DMS 273 (cell line): ENCODE data around the gene PHACTR1.
"Not testable (repeated sequence)": the region's sequence is repeated elsewhere in the genome, so short reads cannot be mapped to it uniquely, and the experiment has no call there.

ENCODE experiments used
- DNase-seq: peaks from one replicate; lab custom pipeline; 2025; ENCODE audit not compliant: unreplicated experiment; lab: John Stamatoyannopoulos, UW

The PHACTR1 gene

DNA sequence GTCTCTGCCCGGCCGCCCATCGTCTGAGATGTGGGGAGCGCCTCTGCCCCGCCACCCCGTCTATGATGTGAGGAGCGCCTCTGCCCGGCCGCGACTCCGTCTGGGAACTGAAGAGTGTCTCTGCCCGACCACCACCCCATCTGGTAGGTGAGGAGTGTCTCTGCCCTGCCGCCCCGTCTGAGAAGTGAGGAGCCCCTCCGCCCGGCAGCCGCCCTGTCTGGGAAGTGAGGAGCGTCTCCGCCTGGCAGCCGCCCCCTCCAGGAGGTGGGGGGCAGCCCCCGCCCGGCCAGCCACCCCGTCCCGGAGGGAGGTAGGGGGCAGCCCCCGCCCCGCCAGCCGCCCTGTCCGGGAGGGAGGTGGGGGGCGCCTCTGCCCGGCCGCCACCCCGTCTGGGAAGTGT is 417.3 kb downstream of the PHACTR1 start:
- DNase-seq, result not testable (repeated sequence)

DNA sequence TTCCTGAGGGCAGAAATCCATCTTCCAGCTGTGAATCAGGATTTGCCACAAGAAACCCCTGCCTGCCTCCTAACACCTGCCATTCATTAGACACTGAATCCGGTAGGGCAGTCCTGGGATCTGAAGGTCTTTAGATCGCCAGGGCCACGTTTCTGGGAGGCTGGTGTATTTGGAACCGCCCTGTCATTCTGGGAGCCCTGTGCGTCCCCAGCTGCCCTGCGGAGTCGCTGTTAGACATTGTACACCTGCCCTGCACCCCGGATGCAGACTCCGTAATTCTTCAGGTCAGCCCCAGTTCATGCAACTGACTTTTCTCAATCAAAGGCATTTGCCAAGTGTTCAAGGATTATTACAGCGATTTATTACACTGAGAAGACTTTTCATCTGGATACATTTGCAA is 418.6 kb downstream of the PHACTR1 start:
- no peak for DNase-seq

DNA sequence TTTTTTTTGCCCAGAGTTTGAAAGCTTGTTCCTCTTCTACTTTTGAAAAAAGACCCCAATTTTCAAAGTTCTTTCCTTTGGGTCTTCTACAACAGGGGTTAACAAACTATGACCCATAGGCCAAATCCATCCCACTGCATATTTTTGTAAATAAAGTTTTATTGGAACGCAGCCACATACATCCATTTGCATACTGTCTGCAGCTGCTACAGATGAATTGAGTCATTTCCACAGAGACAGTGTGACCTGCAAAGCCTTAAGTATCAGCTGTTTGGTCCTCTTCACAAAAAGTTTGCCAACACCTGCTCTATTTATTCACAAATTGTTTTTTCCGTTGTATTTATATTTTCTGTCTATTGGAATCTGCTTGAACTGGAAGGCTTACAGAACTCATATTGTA is 422.6 kb downstream of the PHACTR1 start:
- DNase-seq, result no peak

DNA sequence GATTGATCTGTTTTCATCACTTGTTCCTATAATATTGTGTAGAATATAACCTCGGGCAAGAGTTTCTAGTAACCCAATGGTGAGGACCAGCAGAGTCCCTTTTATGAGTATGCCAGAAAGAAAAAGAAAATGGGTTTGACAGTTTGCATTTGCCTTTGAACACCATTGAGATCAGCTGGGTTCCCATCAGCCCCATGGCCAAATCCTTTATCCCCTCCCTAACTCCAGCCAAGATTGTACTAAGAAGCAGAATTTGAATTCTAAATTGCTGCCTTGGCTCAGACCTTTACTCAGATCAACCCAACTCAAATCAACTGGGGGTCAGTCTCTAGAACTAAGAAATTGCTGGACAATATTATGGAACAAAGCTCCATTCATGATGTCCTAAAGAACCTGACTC is 424.4 kb downstream of the PHACTR1 start:
- DNase-seq, result no peak

DNA sequence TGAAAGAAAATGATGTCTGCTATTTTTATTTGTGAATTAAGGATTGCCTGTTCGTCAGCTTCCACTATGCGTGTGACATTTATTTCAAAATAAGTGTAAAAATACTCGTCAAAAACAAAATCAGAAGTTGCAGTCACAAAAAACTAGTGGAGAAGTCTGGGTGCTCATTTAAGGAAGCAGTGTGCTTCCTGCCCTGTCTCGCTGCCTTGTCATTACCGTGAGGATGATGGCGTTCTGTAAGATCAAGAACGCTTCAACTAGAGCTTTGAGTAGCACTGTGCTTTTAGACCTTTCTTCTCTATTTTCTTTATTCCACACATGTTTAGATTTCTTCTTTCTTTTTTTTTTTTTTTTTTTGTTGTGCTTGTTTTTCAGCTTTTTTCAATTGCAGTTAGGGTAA is 424.8 kb downstream of the PHACTR1 start:
- no peak for DNase-seq

DNA sequence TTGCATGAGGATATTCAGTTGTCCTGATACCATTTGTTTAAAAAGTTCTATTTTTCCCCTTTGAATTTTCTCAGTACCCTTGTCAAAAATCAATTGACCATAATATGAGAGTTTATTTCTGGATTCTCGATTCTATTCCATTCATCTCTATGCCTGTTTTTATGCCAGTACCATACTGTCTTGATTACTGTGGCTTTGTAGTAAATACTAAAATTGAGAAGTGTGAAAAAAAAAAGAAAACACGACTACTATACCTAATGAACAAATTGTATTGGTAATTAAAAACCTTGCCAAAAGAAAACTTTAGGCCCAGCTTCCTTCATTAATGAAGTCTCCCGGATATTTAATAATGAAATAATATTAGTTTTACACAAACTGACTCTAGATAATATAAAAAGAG is 426.0 kb downstream of the PHACTR1 start:
- DNase-seq, result no peak

DNA sequence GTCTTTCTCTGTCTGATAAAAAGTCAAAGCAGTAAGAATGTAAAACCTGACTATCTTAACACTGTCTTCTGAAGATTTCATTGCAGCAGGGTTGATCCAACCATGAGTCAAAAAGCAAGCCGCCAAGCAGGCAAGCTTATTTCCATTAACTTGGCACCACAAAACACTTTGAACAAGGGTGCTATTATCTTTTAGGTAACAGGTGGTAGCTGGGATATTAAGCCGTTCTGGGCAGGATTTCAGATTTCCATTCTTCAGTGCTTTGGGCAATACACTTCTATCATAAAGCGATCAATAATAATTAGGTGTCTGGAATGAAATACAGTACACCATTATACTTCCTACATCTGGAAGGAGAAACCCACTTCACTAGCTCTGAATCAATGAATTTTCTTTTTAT is 429.9 kb downstream of the PHACTR1 start:
- no peak for DNase-seq

DNA sequence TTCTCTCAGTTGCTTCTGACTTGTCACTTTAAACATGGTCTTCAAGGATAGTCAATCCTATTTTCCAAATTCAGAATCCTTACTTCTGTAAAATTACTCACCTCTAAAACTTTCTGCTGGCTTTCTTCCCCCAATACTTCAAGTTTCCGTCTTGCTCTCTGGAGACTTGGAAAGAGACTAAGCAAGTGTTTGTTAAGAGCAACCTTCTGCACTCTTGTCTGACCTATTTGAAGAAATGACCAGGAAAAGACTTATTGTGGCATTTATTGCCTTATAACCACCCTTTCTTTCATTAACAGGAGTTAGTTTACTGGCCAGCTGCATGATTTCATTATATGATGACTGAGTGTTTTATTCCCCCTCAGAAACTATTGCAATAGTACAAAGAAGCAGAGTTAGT is 430.8 kb downstream of the PHACTR1 start:
- no peak for DNase-seq

DNA sequence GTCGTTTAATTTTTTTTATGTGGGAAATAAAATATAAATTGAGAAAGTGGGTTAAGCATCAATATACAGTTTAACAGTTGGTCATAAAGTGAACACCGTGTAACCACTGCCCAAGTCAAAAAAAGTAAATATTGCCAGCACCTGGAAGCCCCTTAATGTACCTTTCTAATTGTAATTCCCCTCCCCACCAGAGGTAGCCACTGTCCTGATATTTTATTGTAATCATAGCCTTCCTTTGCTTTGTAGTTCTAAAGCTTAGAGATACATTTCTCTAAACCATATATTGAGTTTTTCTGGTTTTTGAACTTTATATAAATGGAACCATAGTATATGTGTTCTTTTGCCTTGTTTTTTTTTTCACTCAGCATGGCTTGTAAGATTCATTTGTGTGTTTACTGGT is 431.2 kb downstream of the PHACTR1 start:
- no peak for DNase-seq

DNA sequence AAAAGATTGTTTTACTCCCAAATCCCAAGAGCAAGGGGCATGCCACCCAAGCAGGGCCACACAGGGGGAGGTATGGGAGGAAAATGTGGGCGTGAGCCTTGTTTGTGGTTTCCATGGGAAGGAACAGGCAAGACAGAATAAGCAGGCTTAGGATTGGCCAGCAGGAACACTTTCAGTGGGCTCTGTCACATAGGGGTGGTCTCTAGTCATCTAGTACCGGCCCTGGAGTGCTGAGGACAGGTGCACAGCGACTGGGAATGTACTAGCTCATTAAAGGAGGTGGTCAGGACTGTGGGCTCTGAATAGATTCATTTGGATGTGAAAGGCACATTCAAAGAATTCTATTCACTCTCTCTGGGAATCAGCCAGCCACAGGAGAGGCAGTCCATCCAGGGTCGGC is 436.2 kb downstream of the PHACTR1 start:
- DNase-seq, result no peak

DNA sequence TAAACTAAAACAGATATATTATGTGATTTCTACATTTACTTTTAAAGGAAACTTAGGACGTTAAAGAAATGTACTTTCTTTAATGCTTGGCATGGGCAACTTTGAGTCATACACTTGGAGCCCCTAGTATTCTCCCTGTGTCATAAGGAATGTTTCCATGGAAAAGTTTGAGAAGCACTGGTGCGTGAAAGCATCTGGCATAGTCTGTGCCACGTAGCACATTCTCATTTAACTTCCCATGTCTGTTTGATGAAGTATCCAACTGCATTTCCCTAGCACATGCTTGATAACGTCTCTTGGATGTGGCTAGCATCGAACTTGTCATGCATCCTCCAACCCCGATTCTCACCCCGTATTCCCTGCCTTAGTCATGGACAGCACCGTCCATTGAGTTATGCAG is 439.8 kb downstream of the PHACTR1 start:
- no peak for DNase-seq

DNA sequence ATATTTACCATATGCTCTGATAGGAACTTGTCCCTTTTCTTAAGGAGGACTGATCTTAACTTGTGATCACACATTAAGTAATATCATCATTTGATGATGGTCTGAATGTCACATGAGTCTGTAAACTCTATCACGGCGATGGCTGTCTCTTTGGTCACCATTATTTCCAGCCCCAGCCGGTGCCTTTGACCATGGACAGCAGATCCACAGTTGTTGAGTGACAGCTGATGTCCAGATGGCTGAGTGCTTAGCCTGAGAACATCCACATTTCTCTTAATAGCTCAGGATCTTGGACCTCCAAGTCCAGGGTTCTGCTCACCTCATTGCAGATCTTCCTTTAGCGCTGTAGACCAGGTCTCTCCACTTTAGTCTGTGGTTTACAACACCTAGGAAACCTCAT is 440.7 kb downstream of the PHACTR1 start:
- no peak for DNase-seq

DNA sequence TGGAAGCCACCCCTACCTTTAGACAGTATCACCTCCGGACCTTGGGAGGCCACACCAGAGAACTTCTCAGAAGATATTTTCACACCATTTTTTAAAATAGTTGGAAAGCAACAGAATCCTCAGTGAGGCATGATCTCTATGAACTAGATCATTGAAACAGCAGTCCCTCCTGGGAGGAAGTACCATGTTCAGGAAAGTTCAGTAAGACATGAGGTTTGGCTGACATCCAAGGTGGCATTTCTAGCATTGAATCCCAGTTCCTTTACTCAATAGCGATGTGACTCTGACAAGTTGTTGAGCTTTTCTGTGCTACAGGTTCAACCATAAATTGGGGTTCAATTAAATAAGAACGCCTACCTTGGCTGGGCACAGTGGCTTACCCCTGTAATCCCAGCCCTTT is 442.7 kb downstream of the PHACTR1 start:
- no peak for DNase-seq

DNA sequence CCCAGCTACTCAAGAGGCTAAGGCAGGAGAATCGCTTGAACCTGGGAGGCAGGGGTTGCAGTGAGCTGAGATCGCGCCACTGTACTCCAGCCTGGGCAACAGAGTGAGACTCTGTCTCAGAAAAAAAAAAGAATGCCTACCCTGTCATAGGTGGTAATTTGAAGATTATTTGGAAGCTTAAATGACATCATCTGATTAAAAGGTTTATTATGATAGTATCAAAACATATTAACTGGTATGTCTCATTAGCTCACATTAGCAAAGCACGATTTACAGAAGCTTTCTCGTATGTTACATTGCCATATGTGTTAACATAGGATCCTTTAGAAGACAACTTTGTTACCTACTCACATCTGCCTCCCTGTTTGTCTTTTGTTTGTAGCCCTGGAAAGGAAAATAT is 443.3 kb downstream of the PHACTR1 start:
- not testable (repeated sequence) for DNase-seq

DNA sequence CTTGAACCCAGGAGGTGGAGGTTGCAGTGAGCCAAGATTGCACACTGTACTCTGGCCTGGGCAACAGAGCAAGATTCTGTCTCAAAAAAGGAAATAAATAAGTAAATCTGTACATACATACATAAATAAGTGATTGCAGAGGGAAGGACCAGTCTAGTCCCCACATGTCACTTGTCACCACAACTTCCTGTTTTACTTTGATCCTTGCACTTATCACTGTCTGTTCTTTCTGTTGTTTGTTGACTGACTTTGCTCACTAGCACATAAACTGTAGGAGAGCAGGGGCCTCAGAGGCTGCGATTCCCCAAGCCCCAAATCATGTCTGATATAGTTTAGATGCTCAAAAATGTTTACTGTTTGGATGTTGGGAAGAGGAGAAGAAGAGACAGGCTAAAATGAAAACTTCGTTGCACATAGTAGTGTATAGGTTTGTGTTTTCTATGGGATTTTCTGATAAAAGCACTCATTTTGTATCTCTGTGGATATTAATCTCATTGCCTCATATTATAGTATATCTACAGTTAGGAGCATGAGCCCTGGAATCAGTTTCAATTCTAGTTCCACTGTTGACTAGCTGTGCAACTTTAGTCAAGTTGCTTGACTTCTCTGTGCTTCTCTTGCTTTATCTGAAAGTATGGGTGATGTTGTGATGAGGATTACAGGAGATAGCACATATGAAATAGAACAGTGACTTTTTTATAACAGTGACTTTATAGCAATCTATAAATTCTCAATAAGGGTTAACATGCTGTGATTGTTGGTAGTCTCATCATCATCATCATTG is 446.8 kb downstream of the PHACTR1 start:
- no peak for DNase-seq

DNA sequence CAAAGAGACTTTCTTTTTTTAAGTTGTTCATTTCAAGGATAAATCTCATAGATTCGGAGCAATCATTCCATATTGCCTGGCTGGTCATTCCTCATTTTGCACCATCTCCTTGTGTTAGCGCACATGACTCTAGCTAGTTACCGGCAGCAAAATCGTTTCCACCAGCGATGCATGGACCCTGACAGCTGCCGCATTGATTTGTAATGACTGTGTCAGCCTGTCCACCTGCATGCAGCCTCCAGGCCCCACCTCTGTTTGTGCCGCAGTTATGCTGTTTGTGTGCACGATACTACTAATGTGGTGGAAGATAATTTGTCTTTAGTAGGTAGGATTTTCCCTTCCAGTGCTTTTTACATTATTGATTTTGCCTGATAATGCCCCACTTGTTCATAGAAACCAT is 447.7 kb downstream of the PHACTR1 start:
- DNase-seq, result no peak

DNA sequence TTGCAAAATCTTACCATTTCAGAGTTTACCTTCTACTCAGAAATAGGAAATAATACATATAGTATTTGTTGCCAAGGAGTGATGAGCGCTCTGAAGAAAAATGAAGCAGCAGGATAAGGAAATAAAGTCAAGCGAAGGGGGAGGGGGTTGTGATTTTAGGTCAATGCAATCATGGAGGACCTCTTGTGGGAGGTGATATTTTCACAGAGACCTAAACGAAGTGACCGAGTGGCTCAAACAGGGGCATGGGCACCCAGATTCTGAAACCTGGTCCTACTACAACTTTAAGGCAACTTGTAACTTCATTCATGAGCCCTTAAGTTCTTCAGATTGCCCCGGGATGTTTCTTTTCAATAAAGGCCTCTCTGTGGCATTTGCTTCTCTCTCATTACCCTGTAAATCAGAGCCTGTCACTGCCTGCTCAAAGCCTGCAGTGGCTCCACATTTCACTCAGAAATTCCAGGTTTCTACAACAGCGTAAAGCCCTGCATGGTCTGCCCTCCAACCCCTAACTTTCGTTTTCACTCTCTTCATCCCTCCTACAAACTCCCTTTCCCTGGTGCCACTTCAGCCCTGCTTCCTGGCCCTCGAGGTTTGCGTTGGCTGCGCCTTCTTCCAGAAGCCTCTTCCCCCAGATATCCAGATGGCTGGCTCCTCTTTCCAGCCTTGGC is 449.1 kb downstream of the PHACTR1 start:
- DNase-seq, result no peak

DNA sequence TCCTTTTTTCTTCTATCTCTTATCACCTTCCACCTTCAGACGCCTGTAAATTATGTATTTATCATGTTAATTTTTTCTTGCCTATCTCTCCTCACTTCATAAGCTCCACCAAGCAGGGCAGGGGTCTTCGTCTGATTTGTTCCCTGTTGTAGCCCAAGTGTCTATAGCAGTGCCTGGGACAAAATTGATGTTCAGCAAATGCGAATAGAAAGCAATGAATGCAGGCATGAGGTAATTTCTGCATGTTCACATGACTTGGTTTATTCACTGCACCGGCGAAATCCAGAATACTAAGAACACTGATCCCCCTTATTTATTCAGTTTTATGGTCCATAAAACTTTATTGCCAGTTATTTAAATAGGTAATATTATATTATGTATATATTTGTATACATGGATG is 449.7 kb downstream of the PHACTR1 start:
- no peak for DNase-seq

DNA sequence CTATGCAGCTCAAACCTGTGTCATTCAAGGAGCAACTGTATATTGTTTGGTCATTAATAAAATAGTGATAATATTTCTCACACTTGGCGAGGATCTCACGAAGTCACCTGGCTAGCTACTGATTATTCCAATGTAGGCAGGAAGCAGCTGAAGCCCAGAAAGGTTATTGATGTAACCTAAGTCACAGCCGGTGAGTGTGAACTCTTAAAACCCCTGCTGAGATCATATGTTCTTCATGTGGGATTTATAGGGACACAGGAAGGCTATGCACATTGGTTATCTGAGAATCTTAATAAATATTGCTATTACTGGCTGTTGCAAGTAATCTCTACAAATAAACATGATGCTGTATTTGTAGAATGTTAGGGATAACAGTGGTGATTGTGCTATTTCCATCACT is 450.3 kb downstream of the PHACTR1 start:
- DNase-seq, result no peak

DNA sequence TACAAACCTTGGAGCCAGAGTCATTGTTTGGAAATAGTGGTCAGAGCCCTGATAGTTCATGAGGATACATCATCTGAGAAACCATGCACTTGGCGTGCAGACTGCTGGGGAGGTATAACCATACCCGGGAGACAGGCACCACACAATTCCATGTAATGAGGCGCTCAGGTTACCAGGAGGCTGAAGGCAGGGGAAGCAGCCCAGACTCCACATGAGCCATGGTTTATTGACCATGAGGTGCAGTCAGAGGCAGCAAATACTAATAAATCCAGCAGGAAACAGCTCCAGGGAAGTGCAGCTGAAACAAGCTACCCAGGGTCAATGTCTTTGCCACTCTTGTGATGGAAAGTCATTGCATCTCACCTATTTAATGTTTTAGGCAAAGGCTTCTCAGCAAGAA is 455.7 kb downstream of the PHACTR1 start:
- no peak for DNase-seq

DNA sequence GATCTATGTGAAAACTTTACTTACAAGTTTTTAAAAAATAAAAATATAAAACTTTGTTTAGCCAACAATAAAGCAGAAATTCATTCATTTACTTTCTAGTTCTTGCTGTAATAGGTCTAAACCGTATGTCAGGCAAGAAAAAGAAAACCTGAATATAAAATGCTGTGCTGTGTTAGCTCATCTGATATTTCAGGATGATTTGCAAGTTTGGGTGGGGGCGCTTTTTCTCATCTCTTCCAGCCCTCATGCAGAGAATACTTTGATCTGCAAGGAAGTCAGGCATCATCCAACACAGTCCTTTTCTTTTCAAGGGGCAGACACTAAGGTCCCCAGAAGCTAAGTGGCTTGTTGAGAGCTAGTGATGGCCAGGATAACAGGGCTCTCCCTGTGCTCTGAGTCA is 458.5 kb downstream of the PHACTR1 start:
- no peak for DNase-seq

DNA sequence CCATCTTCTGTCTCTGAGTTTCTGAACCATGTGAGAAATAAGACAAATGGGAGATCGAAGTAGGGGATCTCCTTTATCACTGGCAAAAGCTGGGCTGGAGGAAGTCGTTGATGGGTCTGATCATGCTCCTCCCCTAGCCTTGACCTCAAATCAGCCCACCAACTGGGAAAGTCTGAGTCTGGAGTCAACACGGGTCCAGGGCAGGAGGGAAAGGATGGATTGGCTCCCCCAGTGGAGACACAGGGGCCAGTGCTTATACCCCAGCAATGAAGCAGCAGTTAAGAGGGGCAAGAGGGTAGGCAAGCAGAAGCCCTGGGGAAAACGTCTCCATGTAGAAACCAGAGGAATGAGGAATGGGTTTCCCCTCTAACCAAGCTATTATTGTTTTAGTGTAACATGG is 459.2 kb downstream of the PHACTR1 start:
- DNase-seq, result no peak

DNA sequence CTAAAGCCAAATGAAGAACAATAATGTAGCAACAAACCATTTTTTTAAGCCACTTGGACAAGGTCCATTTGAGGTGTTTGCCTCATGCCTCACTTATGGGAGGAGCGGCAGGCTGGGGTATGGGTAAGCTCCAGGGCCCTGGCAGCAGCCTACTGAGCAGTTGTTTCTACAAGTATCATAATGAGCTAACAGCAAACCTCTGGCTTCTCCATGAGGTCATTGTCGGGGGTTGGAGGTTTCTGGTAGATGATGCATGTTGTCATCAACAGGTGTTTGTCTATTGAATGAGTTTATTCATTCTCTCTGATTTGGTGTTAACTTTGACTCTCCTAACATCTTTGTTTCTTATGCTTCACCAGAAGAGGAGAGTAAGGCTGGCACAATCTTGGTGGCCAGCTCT is 461.1 kb downstream of the PHACTR1 start:
- no peak for DNase-seq
